HL-60 (cell line): ENCODE results near the gene UBXN4.

ENCODE experiments used
- DNase-seq, 2 experiments: peaks; one replicate each; pipeline ENCODE4 v3.0.0-alpha.2; 2010 to 2020; ENCODE audit warnings: low read depth in 1 of 2, low spot score in 1 of 2
- H3K27ac ChIP-seq: fragments of 250-450 bp; sonication (Bioruptor Pico); replicated peaks from 2 replicates; pipeline ENCODE4 v1.5.1; 2020; ENCODE audit warnings: mild to moderate bottlenecking, moderate library complexity
- H3K27me3 ChIP-seq: fragments of 250-450 bp; sonication (Bioruptor Pico); 2 replicates; pipeline ENCODE4 v1.5.1; 2021; ENCODE audit warnings: mild to moderate bottlenecking, moderate library complexity; ENCODE audit not compliant: insufficient read depth, poor library complexity, severe bottlenecking
- H3K4me3 ChIP-seq: replicated peaks from 2 replicates; pipeline ENCODE4 v1.5.1; 2011; ENCODE audit warnings: mild to moderate bottlenecking, control low read depth, low read length; ENCODE audit not compliant: insufficient read depth
- GABPA ChIP-seq: IDR thresholded peaks from 2 replicates; pipeline ENCODE4 v1.6.1; 2012; ENCODE audit warnings: low read depth
- POLR2AphosphoS5 ChIP-seq: IDR thresholded peaks from 2 replicates; pipeline ENCODE4 v1.6.1; 2012; ENCODE audit warnings: low read depth
- REST ChIP-seq: IDR thresholded peaks from 2 replicates; pipeline ENCODE4 v1.6.1; 2012; ENCODE audit warnings: low read depth; ENCODE audit not compliant: insufficient replicate concordance
- SPI1 ChIP-seq: IDR thresholded peaks from 2 replicates; pipeline ENCODE4 v1.6.1; 2012; ENCODE audit warnings: low read depth, mild to moderate bottlenecking, borderline replicate concordance
- TF ChIP-seq, protein P1 (sequence below): IDR thresholded peaks from one replicate; pipeline ENCODE4 v1.5.1; 2011; ENCODE audit warnings: low read length, control low read depth, inconsistent platforms; ENCODE audit not compliant: insufficient read depth

Gene UBXN4

GRCh38 chr2:135820003-135820618 lies 78.5 kb downstream of the UBXN4 start:
- Histone ChIP-seq H3K27me3 (no peaks in the 10 kb centered on the region), H3K4me3 (no peak overlapping the region), H3K27ac (no peak overlapping the region)
- DNase-seq, result peak in 1 of 2 experiments; percentile 14
- TF ChIP-seq SPI1 (no peak), REST (no peak), GABPA (no peak), POLR2AphosphoS5 (no peak)
- TF ChIP-seq, protein P1, sequence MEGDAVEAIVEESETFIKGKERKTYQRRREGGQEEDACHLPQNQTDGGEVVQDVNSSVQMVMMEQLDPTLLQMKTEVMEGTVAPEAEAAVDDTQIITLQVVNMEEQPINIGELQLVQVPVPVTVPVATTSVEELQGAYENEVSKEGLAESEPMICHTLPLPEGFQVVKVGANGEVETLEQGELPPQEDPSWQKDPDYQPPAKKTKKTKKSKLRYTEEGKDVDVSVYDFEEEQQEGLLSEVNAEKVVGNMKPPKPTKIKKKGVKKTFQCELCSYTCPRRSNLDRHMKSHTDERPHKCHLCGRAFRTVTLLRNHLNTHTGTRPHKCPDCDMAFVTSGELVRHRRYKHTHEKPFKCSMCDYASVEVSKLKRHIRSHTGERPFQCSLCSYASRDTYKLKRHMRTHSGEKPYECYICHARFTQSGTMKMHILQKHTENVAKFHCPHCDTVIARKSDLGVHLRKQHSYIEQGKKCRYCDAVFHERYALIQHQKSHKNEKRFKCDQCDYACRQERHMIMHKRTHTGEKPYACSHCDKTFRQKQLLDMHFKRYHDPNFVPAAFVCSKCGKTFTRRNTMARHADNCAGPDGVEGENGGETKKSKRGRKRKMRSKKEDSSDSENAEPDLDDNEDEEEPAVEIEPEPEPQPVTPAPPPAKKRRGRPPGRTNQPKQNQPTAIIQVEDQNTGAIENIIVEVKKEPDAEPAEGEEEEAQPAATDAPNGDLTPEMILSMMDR, result no peak

DNA sequence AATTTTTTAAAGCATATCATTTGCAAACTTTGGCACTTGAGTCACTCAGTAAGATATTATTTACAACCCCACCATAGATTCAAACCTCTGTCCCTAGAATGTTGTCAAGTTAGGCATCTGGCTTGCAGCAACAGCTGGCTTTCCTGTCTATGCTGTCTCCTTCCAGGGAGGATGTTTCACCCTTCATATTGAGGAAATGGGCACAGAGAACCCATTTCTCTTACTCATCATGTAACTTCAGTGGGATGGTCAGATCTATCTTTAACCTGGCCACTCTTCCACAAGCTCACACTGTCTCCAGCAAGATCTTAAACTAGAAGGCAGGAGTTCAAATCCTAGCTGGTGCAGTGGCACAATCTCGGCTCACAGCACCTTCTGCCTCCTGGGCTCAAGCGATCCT lies 79.5 kb downstream of the UBXN4 start:
- H3K27ac ChIP-seq, result no peak overlapping the region
- H3K27me3 ChIP-seq, result no peaks in the 10 kb centered on the region
- DNase-seq, result no peak
- H3K4me3 ChIP-seq, result no peak overlapping the region
- TF ChIP-seq GABPA (no peak), POLR2AphosphoS5 (no peak), REST (no peak), SPI1 (no peak)

DNA sequence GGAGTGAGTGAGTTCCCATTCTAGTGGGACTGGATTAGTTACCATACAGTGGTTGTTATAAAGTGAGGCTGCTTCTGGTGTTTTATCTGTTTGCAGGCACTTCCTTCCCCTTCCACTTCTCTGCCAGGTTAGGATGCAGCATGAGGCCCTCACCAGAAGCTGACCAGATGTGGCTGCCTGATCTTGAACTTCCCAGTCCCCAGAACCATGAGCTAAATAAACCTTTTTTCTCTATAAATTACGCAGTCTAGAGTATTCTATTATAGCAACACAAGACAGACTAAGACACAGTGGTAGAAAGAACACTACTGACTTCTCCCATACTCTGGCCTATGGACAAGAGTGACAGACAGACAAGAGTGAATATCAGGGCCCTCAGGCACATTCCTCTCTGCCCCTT lies 81.2 kb downstream of the UBXN4 start:
- DNase-seq, result no peak
- Histone ChIP-seq H3K27me3 (no peaks in the 10 kb centered on the region), H3K27ac (no peak overlapping the region), H3K4me3 (no peak overlapping the region)
- TF ChIP-seq GABPA, result no peak
- TF ChIP-seq SPI1, result no peak
- TF ChIP-seq, protein P1, result no peak
- TF ChIP-seq POLR2AphosphoS5, result no peak
- no peak for TF ChIP-seq REST
